ENCODE results near the gene ASCC1.

- TF ChIP-seq CTCF (IDR thresholded peaks at IDR 0.05; ENCODE audit: extremely low read depth in 1 of 2, insufficient read depth in 1 of 2, low read depth in 1 of 2, low read length in 2 of 2) (no peak), POLR2A (IDR thresholded peaks at IDR 0.05; ENCODE audit: low read depth, low read length) (no peak), POLR2AphosphoS5 (IDR thresholded peaks at IDR 0.05; ENCODE audit: insufficient read depth, low read depth, low read length) (no peak), MYC (IDR thresholded peaks at IDR 0.05; ENCODE audit: low read depth, low read length) (no peak), EZH2 (IDR thresholded peaks at IDR 0.05; ENCODE audit: borderline replicate concordance, low read depth, low read length, severe bottlenecking) (no peak), MAX (IDR thresholded peaks at IDR 0.05; ENCODE audit: insufficient read depth, insufficient read length) (no peak)
Observed at GRCh38 chr10:72083790-72084459, 132.2 kb downstream of the ASCC1 start.
